WTC11 (cell line): ENCODE results near the gene DNAH17. TPM values are rescaled to one million over a fixed set of nuclear protein-coding genes. Genes with fewer than 3 reads are reported as not detected.

Source experiments
- ATAC-seq: fragments of 200-7000 bp; cut with Tn5 transposase; 2 replicates; pipeline ENCODE4 v1.10.0; 2021; ENCODE audit warnings: mild to moderate bottlenecking, moderate library complexity
- CTCF ChIA-PET: fragments of 300-600 bp; sonication (Branson Sonifier 250); formaldehyde crosslinking; loops from one replicate; lab custom pipeline; 2021; ENCODE audit warnings: antibody characterized with exemption; lab: Charles Lee
- POLR2A ChIA-PET: fragments of 350-600 bp; sonication (Branson Sonifier 250); formaldehyde crosslinking; loops from one replicate; lab custom pipeline; 2021; ENCODE audit warnings: antibody characterized with exemption; lab: Charles Lee
- DNase-seq: peaks from one replicate; pipeline ENCODE4 v3.0.0; 2021; ENCODE audit warnings: low spot score
- H3K27ac Mint-ChIP-seq: 2 replicates; pipeline ENCODE4 v1.8.0; 2021; ENCODE audit warnings: mixed read lengths
- H3K27me3 Mint-ChIP-seq: 2 replicates; pipeline ENCODE4 v1.8.0; 2021; ENCODE audit warnings: low read depth, mild to moderate bottlenecking, moderate library complexity, mixed read lengths
- H3K36me3 Mint-ChIP-seq: 2 replicates; pipeline ENCODE4 v1.8.0; 2021; ENCODE audit warnings: mixed read lengths
- H3K4me1 Mint-ChIP-seq: 2 replicates; pipeline ENCODE4 v1.8.0; 2022; ENCODE audit warnings: mixed read lengths
- H3K4me3 Mint-ChIP-seq: 2 replicates; pipeline ENCODE4 v1.8.0; 2021; ENCODE audit warnings: mild to moderate bottlenecking, moderate library complexity, mixed read lengths
- H3K9me3 Mint-ChIP-seq: 2 replicates; pipeline ENCODE4 v1.8.0; 2021; ENCODE audit warnings: mixed read lengths
- ATF1 ChIP-seq: sonication (generic); formaldehyde crosslinking; IDR thresholded peaks from 2 replicates; pipeline ENCODE4 v1.8.1; 2023; ENCODE audit warnings: mild to moderate bottlenecking, moderate library complexity, missing genetic modification reagents
- EMX1 ChIP-seq: fragments of 250-450 bp; sonication (Bioruptor Pico); IDR thresholded peaks from 2 replicates; pipeline ENCODE4 v1.8.0; 2021; ENCODE audit warnings: mild to moderate bottlenecking
- ERG ChIP-seq: fragments of 250-450 bp; sonication (Bioruptor Pico); IDR thresholded peaks from 2 replicates; pipeline ENCODE4 v1.8.0; 2021; ENCODE audit warnings: mild to moderate bottlenecking
- FOXK1 ChIP-seq: sonication (generic); formaldehyde crosslinking; IDR thresholded peaks from 2 replicates; pipeline ENCODE4 v1.8.0; 2022; ENCODE audit warnings: mild to moderate bottlenecking, moderate library complexity, missing genetic modification reagents
- FOXP1 ChIP-seq: sonication (generic); formaldehyde crosslinking; IDR thresholded peaks from 2 replicates; pipeline ENCODE4 v1.8.0; 2022; ENCODE audit warnings: missing genetic modification reagents, mild to moderate bottlenecking, moderate library complexity, borderline replicate concordance
- NFE2L1 ChIP-seq: sonication (generic); formaldehyde crosslinking; IDR thresholded peaks from 2 replicates; pipeline ENCODE4 v1.8.1; 2023; ENCODE audit warnings: missing genetic modification reagents
- NR2C2 ChIP-seq: sonication (generic); formaldehyde crosslinking; IDR thresholded peaks from 2 replicates; pipeline ENCODE4 v1.8.0; 2022; ENCODE audit warnings: mild to moderate bottlenecking, missing genetic modification reagents
- PRDM15 ChIP-seq: sonication (generic); formaldehyde crosslinking; IDR thresholded peaks from 2 replicates; pipeline ENCODE4 v1.8.0; 2022; ENCODE audit warnings: missing genetic modification reagents
- ZNF232 ChIP-seq: sonication (generic); formaldehyde crosslinking; IDR thresholded peaks from 2 replicates; pipeline ENCODE4 v1.8.0; 2022; ENCODE audit warnings: mild to moderate bottlenecking, missing genetic modification reagents
- ZNF532 ChIP-seq: fragments of 250-450 bp; sonication (Bioruptor Pico); IDR thresholded peaks from 2 replicates; pipeline ENCODE4 v1.9.0; 2021; ENCODE audit warnings: mild to moderate bottlenecking, borderline replicate concordance
- ZSCAN18 ChIP-seq: fragments of 250-450 bp; sonication (Bioruptor Pico); IDR thresholded peaks from 2 replicates; pipeline ENCODE4 v2.1.2; 2022; ENCODE audit warnings: mild to moderate bottlenecking, moderate library complexity
- total RNA-seq: library from RNA; stranded (reverse); gene quantifications from 3 replicates; pipeline ENCODE4 v1.2.3, GENCODE V29; 2021
- TF ChIP-seq, protein P1 (sequence below): sonication (generic); formaldehyde crosslinking; IDR thresholded peaks from 2 replicates; pipeline ENCODE4 v1.8.1; 2023; ENCODE audit warnings: mild to moderate bottlenecking, missing genetic modification reagents, moderate library complexity
- TF ChIP-seq, protein P2 (sequence below): sonication (generic); formaldehyde crosslinking; IDR thresholded peaks from 2 replicates; pipeline ENCODE4 v1.8.1; 2022; ENCODE audit warnings: mild to moderate bottlenecking, moderate library complexity, missing genetic modification reagents

The DNAH17 gene
- total RNA-seq, 1 experiment from 2014 or later, result 0.87 TPM

- TF ChIP-seq ZNF532 (CRISPR knock-in tag), result no peak
- TF ChIP-seq ATF1, result no peak
- TF ChIP-seq, protein P1, sequence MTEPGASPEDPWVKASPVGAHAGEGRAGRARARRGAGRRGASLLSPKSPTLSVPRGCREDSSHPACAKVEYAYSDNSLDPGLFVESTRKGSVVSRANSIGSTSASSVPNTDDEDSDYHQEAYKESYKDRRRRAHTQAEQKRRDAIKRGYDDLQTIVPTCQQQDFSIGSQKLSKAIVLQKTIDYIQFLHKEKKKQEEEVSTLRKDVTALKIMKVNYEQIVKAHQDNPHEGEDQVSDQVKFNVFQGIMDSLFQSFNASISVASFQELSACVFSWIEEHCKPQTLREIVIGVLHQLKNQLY (CRISPR knock-in tag), result no peak
Measured at GRCh38 chr17:78488867-78489634, 88.1 kb downstream of the DNAH17 start (continued).

GRCh38 chr17:78488156-78488555 lies 89.0 kb downstream of the DNAH17 start:
- TF ChIP-seq ZSCAN18 (CRISPR knock-in tag) (no peak), NFE2L1 (CRISPR knock-in tag) (no peak), FOXP1 (no peak), FOXK1 (CRISPR knock-in tag) (no peak), ERG (CRISPR knock-in tag) (no peak), PRDM15 (CRISPR knock-in tag) (no peak), ZNF232 (CRISPR knock-in tag) (no peak), NR2C2 (no peak), EMX1 (no peak)
- TF ChIP-seq, protein P2, sequence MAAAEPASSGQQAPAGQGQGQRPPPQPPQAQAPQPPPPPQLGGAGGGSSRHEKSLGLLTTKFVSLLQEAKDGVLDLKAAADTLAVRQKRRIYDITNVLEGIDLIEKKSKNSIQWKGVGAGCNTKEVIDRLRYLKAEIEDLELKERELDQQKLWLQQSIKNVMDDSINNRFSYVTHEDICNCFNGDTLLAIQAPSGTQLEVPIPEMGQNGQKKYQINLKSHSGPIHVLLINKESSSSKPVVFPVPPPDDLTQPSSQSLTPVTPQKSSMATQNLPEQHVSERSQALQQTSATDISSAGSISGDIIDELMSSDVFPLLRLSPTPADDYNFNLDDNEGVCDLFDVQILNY (CRISPR knock-in tag), result no peak
- Mint-ChIP-seq H3K9me3 (no peaks in the 10 kb centered on the region), H3K4me1 (peaks cover 8% of the 10 kb centered on the region), H3K4me3 (no peak overlapping the region), H3K27me3 (peaks cover 7% of the 10 kb centered on the region), H3K27ac (no peak overlapping the region), H3K36me3 (no peaks in the 10 kb centered on the region)
- ChIA-PET CTCF (interaction anchor here (1.4 kb wide), 1 partner anchor 9 kb away, joined by 3 read pairs; no protein-coding TSS in a partner anchor), POLR2A (interaction anchor here (0.5 kb wide), 1 partner anchor 281 kb away, joined by 3 read pairs; no protein-coding TSS in a partner anchor)
- ATAC-seq (no peak), DNase-seq (no peak)
